AG09309 (cell line): ENCODE measurements around the gene TRAF5.

Source experiments
- DNase-seq: peaks from one replicate; pipeline ENCODE4 v3.0.0-alpha.2; 2010; ENCODE audit warnings: low read depth
- H3K4me3 ChIP-seq: 2 replicates; pipeline ENCODE4 v1.5.1; 2011; ENCODE audit warnings: mild to moderate bottlenecking, low read depth, low read length, moderate library complexity; ENCODE audit not compliant: control insufficient read depth
- TF ChIP-seq, protein P1 (sequence below): IDR thresholded peaks from 2 replicates; pipeline ENCODE4 v1.5.1; 2011; ENCODE audit warnings: mild to moderate bottlenecking, low read depth, low read length, inconsistent platforms; ENCODE audit not compliant: insufficient read depth, control insufficient read depth; ENCODE audit errors: missing control alignments

The TRAF5 gene

DNA sequence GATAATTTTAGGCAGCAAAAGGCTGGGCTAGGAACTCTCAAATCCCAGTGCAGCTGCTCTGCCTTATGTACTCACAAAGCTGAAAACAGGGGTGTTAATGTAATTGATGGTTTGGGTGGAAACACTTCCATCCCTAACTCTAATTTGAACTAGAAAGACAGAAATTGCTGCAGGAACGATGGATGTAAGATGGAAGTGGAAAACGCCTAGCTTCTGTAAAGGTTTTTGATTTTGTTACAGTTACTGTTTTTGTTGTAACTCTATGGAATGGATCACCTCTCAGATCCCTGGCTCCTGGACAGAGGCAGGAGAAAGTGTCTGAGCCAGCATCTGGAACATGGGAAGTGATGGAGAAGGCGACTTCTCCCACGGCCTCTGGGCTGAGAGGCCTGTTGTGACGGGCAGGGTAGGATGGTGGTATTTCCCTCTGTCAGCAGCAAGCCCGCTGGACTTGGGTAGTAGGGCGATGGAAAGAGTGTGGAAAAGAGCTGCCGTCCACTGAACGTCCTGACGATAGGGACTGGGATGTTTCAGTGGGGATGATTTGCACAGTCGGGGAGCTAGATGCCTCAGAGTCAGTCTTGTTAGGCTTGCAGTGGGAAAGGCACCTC, 1.6 kb downstream of the TRAF5 start:
- TF ChIP-seq, protein P1, sequence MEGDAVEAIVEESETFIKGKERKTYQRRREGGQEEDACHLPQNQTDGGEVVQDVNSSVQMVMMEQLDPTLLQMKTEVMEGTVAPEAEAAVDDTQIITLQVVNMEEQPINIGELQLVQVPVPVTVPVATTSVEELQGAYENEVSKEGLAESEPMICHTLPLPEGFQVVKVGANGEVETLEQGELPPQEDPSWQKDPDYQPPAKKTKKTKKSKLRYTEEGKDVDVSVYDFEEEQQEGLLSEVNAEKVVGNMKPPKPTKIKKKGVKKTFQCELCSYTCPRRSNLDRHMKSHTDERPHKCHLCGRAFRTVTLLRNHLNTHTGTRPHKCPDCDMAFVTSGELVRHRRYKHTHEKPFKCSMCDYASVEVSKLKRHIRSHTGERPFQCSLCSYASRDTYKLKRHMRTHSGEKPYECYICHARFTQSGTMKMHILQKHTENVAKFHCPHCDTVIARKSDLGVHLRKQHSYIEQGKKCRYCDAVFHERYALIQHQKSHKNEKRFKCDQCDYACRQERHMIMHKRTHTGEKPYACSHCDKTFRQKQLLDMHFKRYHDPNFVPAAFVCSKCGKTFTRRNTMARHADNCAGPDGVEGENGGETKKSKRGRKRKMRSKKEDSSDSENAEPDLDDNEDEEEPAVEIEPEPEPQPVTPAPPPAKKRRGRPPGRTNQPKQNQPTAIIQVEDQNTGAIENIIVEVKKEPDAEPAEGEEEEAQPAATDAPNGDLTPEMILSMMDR: no peak
- peak overlapping the region; percentile 84 for H3K4me3 ChIP-seq
- no peak for DNase-seq

DNA sequence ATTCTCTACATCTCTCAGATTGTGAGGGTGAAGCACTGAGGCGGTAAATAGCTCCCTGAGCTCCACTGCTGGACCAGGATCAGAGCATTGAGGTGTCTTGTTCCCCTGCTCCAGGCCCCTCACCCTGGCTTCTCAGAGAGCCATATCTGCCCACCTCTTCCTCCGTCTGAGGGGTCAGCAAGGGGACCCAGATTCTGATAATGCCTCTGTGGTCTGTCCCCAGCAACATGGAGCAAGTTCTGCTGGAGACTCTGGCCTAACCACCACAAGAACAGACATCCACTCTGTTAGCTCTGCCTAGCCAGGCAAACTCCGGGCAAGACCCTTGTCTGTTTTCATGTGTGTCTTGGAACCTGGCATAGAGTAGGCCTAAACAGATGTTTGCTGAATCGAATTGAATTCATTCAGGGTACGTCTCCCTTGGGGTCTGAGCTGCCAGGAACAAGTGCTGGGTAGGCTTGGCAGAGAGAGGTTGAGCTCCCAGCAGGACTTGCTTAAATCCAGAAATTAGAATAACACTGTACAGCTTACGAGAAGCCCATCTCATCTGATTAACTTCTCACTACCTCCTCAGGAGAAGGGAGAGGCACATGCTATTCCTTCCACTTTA, 2.3 kb downstream of the TRAF5 start:
- H3K4me3 ChIP-seq: no peak overlapping the region
- DNase-seq: no peak
- TF ChIP-seq, protein P1: no peak

DNA sequence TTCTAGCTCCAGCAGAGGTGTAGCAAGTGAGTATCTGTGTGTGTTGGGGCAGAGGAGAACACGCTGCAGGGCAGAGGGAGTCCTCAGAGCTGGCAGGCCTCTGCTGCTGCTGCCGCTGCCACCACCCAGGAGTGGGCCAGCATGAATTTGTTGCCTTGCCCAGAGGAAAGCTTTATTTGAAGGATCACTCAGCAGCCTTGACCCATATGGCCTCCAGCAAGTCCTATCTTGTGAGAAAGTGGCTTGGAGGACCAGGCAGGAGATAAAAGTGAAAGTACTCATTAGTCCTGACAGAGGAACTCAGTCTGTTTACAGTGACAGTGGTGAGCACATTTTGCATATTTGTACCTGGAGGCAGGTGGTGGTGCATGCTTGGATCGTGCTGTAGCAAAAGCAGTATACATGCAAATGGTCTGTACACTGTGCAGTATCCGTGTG, 3.1 kb downstream of the TRAF5 start:
- no peak overlapping the region for H3K4me3 ChIP-seq
- DNase-seq: no peak
- TF ChIP-seq, protein P1: no peak

DNA sequence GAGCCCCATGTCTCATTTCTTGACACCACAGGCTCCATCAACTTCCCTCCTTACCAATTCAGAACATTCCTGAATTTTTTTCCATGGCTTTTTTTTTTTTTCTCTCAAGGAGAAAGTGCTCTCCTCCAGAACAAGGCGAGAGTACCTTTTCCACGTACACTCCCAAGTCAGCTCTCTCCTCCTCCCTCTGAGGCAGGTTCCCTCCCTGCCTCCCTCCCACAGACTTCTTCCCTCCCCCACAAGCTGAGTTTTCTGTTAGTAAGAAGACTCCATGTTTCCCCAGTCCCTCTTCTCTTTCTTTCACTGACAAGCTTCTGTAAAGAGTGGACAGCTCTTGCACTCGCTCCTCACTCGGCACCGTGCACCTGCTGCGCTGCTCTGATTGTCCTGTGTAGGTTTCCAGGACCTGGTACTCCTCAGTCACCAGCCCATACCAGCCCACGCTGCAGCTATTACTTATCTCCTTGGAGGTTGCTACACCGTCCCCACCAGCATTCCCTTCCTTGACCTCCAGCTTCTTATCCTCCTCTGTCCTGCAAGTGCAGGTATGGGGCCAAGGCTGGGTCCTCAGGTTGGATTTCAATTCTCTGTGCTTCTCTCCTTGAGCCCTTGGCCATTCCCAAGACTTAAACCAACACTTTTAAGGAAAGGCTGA, 3.8 kb downstream of the TRAF5 start:
- TF ChIP-seq, protein P1: no peak
- no peak overlapping the region for H3K4me3 ChIP-seq
- no peak for DNase-seq

DNA sequence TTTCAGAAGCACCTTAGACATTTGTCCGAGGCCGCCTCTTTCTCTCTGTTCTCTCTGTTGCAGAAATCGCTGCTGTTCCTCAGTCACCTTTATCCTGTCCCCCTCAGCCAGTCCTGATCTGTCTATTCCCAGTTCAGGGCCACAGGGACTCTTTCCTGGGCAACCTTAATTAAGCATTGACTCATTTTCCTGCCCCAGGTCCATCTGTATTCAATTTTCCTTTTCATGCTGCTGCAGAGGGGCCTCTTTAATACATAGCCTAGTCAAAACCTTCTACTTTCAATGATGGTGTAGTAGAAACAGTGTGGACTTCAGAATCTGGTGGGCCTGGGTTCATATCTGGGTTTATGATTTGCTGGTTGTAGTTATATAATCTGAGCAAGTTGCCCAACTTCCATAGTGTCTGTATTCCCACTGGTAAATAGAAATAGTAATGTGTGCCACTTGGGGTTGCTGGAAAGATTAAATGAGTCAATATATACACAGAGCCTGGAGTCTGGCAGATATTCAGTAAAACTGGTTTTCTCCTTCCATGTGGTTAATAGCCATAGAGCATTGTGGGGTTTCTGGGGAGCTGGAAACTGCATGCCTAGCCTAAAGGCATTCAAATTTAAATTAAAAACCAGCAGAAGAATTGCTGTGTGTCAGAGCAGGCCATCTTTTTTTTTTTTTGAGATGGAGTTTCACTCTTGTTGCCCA, 4.5 kb downstream of the TRAF5 start:
- DNase-seq: peak; percentile 35
- TF ChIP-seq, protein P1: no peak
- H3K4me3 ChIP-seq: no peak overlapping the region

DNA sequence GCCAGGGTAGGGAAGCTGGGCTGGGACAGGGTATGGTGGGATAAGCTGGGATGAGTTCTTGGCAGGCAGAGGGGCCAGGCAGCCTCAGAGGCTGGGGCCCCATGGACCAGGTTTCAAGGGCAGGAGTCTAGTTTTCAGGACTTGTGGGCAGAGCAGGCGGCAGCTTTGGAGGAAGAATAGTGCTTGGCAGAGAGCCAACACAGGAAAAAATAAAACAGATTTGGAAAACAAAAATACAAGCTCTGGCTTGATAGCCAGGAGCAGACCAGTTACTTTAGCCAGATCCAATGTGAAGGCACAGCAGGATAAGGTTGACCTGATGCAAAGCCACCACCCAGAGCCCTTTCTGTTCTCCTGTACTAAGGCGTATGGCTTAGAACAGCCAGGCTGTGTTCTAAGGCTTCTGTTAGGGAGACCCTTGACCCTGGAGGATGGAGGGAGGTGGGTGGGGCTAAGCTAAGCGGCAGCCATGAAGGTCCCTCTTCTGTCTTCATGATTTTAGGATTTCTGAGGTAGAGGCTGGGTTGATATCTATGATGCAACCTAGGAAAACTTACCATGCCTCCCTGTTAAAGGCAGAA, 5.5 kb downstream of the TRAF5 start:
- TF ChIP-seq, protein P1: no peak
- H3K4me3 ChIP-seq: no peak overlapping the region
- DNase-seq: no peak
